Measurements from ENCODE around the gene WDR5.
A peak's percentile ranks its signal among the peaks of the same experiment; 100 is the strongest.
"Not testable (repeated sequence)": the region's sequence is repeated elsewhere in the genome, so short reads cannot be mapped to it uniquely, and the experiment has no call there.

Gene WDR5

DNA sequence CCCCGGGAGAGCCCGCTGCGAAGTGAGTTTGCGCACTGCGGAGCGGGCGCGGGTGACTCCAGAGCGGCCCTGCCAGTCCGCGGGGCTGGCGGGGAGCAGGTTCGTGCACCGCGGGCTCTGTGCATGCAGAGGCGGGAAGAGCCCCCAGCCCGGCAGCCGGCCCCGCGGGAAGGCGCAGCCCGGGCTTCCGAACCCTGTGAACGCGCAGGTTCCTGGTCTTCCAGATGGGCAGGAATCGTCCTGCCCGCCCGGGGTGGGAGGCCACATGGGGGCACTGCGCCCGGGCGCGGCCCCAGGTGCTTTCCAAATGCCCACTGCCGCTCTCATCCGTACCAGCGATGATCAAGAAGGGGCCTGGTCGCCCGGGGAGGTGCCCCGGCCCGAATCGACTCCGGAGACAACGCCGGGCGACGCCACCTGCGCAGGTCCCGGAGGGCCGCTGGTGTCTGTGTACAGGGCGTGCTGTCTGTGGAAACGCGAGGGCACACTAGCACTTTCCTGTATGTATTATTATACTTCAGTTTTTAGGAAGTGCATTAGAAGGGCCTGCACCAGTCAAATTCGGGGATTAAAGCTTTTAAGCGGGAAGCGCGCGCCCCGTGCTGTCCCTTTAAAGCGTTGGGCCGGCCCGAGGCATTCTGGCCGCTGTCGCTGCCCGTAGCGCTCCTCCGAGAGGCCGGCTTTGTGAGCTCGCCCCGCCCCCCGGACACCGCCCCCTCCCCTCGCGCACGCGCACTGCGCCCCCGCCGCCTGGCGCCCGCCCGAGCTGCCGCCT is at the start of gene WDR5:
WDR5 (plus strand) TSS at position 740 of the 775 bp plus-strand sequence. CDS start 3,796 bp downstream, outside the sequence.
- peak; percentile 100 for DNase-seq (ENCODE audit: low spot score)

DNA sequence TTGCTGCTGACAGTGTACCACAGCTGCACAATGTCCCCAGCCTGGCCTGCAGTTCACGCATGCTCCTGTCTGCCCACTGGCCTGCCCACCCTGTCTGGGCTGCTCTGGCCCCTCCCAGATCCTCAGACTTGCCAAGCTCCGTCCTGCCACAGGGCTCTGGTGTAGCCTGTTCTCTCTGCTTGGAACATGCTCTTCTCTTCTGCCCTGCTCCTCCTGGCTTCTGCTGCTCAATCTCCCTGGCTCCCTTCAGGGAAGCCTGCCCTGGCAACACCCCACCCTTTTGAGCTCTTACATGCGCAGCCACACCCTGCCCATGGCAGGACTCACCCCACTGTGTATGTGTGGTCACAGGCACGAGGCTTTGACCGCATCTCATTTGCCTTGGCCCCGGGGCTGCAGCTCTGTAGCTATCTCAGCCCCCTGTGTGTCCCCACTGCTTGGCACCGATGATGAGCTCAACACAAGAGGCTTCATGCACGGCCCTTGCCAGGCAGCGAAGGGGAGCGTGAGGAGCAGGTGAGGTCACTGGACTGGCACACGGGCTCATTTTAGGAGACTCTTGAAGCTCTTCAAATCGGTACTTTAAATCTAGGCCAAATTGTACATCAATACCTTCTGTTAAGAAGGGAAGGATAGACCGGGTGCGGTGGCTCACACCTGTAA is 47.7 kb upstream of the WDR5 start:
- no peak for DNase-seq (ENCODE audit: low spot score)

DNA sequence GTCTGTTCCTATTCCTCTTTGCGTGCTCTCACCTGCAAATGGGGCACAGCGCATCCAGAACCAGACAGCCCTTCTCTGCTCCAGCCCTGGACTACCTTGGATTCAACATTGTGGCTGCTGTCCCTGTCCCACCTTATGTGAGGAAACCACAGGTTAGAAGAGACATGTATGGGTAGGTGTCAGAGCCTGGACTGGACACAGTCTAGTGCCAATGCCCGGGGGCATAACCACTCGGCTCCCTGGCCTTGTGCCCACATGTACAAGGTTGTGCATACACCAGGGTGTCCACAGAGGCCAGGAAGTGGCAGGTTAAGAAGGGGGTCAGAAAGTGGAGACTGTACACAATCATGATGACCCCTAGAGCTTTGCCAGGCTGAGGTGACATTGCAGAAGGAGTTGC is 45.9 kb upstream of the WDR5 start:
- DNase-seq (ENCODE audit: low spot score) = no peak

DNA sequence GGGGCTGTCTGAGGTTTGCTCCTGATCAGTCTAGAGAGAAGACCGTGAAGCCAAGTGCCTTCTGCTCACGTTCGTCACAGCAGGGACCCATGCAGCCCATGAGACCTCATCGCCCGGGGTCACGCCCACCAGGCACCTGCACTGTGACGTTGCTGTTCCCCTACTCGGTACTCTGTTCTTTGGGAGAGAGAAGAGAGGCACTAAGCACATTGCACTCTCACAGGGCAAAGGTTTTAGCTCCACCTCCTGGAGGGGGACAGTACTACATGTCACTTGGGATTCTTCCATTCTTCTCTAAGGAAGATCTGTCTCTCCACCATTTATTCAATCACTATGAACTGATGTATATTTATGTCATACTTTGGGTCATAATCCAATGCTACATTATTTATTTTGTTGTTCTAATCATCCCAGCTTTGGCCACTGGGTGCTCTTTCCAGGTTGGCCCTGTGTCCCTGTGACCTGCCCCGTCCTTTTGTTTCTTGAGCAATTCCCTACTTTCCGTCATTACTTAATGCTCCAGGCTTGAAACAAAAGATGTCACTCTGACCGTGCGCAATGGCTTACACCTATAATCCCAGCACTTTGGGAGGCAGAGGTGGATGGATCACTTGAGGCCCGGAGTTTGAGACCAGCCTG is 36.6 kb upstream of the WDR5 start:
- DNase-seq (ENCODE audit: low spot score) = peak; percentile 48

DNA sequence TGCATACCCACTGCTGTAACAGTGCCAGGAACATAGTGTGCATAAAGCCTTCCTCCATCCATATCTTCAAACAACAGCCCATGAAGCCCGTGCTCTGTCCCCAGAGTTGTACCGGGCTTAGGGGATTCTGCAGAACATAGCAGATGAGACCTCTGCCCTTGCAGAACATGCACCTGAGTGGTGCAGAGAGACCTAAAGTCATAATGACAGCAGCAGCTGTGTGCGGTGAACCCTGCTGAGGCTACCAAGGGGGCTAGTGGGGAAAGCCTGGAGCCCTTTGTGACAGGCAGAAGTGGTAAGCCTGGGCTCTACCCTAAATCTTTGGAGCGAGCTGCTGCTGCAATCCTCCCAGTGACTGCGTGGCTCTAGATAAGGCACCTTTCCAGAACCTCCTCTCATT is 35.8 kb upstream of the WDR5 start:
- DNase-seq (ENCODE audit: low spot score) = no peak

DNA sequence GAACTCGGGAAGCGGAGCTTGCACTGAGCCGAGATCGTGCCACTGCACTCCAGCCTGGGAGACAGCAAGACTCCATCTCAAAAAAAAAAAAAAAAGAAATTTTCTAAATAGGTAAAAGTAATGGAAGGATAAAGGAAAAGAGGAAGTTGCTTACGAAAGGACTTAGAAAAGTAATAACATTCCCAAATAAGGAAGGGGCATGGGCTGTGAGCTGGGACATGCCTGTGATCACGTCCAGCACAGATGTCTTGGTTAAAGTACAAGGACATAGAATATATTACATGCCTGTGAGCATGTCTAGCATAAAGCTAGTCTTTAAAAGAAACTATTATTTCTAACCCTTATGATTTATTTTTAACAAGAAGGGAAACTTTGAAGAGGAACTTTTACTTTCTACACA is 34.7 kb upstream of the WDR5 start:
- not testable (repeated sequence) for DNase-seq (ENCODE audit: low spot score)

DNA sequence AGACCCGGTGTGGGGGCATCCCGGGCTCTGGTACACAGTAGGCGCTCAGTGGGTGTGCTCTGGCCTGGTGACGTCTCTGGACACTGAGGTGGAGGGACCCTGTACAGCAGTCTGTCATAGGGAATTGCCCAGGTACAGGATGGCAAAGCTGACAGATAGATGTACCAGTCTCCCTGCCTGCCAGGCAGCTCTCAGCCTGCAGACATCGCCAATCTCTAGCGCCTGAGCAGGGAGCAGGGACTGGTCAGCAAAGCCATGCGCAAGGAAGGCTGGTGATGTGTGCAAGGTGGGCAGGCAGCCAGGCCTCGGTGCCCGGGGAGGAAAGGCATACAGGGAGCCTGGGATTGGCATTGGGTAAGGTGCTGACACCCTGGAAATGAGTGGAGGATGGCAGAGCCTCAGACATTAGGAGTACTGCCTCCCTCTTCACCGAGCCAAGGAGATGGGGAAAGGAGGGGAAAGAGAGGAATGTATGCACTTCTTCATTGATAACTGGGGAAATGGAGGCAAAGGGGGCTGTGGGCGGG is 34.2 kb upstream of the WDR5 start:
- DNase-seq (ENCODE audit: low spot score) = no peak

DNA sequence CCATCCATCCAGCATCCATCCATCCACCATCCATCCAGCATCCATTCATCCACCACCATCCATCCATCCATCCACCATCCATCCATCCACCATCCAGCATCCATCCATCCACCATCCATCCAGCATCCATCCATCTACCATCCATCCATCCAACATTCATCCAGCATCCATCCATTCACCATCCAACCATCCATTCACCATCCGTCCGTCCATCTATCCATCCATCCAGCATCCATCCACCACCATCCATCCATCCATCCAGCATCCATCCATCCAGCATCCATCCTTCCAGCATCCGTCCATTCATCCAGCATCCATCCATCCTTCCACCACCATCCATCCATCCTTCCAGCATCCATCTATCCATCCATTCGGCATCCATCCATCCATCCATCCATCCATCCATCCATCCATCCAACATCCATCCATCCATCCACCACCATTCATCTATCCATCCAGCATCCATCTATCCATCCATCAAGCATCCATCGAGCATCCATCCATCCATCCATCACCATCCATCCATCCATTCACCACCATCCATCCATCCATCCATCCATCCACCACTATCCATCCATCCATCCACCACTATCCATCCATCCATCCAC is 32.4 kb upstream of the WDR5 start:
- no peak for DNase-seq (ENCODE audit: low spot score)

DNA sequence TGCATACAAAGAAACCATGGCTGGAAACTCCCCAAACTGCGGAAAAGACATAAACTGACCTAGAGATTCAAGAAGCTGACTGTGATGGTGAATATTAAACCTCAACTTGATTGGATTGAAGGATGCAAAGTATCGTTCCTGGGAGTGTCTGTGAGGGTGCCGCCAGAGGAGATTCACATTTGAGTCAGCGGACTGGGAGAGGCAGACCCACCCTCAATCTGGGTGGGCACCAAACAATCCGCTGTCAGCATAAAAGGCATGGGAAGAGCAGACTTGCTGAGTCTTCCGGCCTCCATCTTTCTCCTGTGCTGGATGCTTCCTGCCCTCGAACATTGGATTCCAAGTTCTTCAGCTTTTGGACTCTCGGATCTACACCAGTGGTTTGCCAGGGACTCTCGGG is 24.8 kb upstream of the WDR5 start:
- DNase-seq (ENCODE audit: low spot score) = no peak

DNA sequence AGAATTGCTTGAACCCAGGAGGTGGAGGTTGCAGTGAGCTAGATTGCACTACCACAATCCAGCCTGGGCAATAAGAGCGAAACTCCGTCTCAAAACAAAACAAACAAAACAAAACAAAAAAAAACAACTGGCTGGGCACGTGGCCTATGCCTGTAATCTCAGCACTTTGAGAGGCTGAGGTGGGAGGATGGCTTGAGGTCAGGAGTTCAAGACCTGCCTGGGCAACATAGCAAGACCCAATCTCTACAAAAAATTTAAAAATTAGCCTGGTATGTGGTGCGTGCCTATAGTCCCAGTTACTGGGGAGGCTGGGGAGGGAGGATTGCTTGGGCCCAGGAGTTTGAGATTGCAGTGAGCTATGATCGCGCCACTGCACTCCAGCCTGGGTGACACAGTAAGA is 23.3 kb upstream of the WDR5 start:
- DNase-seq (ENCODE audit: low spot score) = no peak

DNA sequence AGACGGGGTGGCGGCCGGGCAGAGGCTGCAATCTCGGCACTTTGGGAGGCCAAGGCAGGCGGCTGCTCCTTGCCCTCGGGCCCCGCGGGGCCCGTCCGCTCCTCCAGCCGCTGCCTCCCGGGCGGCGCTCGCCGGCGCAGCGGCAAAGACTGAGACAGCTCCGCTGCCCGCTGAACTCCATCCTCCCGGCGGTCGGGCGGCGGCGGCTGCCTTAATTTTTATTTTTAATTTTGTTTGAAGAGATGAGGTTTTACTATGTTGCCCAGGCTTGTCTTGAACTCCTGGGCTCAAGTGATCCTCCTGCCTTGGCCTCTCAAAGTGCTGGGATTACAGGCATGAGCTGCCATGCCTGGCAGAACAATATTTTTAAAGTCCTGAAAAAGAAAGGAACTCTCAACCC is 16.9 kb upstream of the WDR5 start:
- DNase-seq (ENCODE audit: low spot score) = not testable (repeated sequence)

DNA sequence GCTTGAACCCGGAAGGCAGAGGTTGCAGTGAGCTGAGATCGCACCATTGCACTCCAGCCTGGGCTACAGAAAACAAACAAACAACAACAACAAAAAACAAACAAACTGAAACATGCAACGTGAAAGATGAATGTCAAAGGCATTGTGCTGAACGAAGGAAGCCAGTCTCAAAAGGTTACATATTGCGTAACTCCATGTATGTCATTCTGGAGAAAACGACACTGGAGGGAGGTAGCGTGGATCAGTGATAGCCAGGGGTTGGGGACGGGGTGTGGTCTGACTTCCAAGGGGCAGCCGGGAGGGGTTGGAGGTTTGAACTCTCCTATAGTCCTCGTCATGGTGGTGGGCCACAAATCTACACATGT is 12.1 kb upstream of the WDR5 start:
- no peak for DNase-seq (ENCODE audit: low spot score)

DNA sequence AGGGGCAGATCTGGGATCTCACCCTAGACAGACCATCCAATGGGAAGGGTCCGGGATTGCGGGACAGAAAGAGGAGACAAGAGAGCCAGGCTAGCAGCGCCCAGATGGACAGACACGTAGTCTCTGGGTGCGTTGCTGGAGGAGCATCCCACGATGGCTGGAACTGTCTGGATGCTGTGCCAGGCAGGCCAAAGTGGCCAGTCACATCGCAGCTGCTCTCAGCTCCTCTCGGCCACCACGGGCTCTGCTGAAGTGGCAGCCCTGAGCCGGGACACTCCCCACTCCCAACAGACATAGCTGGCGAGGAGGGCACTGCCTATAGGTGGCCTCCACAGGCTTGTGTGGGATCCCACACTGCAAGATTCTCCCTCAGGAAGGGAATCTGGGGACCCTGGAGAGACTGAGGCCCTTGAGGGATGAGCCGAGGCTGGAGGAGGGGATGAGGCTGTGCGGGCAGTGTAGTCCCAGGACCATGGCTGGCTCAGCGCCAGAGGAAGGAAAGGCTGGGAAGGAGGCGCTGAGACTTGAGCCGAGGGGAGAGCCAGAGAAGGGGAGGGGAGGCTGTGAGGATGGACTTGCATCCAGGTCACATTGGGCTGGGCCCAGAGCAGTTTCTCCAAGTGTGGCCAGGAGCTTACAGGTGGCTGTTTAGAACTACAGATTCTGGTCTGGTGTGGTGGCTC is 10.3 kb upstream of the WDR5 start:
- DNase-seq (ENCODE audit: low spot score) = no peak

DNA sequence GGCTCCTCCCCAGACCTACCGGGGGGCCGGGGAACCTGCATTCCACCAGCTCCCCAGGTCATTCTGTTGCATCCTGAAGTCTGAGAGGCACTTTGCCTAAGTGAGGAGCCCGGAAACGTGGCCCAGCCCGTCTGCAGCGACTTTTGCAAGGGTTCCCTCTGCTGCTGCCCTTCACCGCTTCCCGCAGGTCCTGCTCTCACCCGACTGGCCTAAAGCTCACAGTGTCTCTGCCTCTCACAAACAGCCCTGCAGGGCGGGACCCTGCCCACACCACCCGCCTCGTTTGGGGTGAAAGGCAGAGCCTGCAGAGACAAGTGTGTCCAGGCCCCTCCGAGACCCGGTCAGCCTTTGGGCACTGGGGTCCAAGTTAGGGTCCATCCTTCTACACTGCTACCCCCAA is 9.5 kb upstream of the WDR5 start:
- no peak for DNase-seq (ENCODE audit: low spot score)

DNA sequence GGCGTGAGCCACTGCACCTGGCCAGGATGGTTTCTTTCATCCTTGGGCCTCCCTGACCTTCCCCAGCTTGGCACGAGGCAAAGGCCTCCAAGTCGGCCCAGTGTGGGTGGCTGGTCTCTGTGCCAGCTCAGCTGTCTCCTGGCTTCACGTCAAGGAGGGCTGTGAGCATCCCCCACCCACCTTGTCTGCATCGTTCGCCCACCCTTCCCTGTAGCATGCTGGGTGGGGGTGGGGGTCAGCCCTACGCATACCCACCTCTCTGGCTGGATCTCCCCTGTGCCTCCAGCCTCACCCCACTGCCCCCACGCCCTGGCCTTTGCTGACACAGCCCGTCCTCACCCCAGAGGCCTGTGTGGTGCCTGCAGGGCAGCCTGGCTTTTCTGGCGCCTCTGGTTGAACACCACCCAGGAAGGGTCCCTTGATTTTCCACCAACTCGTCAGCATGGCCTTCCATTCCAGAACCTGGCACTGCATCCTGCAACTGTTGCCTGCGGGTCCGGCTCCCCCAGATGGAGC is 8.8 kb upstream of the WDR5 start:
- DNase-seq (ENCODE audit: low spot score) = no peak

DNA sequence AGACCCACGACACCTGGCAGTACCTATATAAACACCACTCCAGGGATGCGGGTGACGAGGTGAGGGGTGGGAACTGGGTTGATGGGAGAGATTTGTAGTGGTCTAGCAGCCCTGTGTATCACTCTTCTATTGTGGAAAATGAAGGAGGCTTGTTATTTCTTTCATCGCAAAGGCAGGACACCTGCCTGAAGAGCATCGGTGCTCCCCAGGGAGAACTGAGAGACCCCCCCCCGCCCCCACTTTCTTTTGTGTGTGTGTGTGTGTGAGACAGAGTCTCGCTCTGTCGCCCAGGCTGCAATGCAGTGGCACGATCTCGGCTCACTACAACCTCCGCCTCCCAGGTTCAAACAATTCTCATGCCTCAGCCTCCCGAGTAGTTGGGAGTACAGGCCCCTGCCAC is 8.3 kb upstream of the WDR5 start:
- DNase-seq (ENCODE audit: low spot score) = no peak

DNA sequence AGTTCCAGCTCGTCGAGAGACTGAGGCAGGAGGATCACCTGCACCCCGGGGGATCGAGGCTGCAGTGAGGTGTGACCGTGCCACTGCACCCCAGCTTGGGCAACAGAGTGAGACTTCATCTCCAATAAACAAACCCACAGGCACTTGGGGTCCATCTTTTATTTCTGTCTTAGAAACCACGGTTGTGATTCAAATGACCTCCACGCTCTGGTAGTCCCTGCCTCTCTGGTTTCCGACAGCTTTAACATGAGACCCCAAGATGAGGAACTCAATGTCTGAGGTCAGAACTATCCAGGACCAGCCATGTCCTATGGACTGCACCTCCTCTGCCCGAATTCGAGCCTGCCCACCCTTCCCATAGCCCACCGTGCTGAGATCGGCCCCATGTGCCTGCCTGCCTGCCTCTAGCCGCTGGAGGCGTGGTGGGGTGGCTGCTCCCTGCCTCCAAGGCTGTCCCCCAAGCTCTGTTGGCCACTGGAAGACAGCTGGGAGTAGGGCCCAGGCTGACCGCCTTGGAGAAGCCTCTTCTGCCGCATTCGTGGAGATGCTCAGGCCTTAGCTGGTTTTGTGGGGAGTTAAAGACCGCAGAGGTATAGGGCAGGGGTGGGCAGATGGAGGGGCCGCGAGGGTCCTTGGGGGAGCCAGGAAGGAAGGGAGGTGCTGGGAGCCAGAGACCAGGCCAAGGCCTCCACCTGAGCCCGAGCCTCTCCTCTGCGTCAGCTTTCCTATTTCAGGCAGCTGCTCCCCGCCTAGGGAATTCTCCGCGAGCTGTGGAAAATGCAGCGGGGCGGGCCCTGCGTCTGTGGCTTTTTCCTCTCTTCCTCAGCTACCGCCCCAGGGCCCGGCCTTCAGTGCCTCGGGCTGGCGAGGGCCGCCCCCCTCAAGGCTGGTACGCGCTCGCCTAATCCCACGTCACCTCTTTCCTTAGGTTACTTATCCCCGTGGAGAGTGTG is 6.9 kb upstream of the WDR5 start:
- no peak for DNase-seq (ENCODE audit: low spot score)

DNA sequence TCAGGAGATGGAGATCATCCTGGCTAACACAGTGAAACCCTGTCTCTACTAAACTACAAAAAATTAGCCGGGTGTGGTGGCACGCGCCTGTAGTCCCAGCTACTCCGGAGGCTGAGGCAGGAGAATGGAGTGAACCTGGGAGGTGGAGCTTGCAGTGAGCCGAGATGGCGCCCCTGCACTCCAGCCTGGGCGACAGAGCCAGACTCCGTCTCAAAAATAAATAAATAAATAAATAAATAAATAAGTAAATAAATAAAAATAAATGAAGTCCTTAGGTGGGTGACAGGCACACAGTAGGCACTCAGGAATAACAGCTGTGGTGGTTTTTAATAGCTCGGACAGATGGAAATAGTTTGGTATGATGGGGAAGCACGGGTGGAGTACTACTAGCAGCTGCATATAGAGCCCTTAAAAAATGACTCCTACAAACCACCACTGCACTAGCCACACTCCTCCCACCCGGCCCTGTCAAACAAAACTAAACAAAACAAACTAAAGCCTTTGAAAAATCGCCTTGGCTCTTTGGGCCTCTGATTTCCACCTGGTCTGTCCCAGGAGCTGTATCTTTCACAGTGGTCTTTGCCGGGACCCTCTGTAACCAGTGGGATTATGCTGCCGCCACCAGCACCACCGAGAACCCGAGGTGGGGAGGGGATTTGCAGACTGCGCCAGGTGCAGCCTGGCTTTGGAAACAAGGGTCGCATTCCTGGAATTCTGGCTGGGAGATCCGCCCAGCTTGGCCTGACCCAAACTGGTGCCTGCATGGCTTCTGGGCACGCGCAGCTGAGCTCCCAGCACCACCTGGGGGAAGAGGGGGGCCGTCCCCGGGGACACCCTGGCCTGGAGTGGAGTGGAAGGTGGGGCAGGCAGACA is 5.1 kb upstream of the WDR5 start:
- DNase-seq (ENCODE audit: low spot score) = peak; percentile 18

DNA sequence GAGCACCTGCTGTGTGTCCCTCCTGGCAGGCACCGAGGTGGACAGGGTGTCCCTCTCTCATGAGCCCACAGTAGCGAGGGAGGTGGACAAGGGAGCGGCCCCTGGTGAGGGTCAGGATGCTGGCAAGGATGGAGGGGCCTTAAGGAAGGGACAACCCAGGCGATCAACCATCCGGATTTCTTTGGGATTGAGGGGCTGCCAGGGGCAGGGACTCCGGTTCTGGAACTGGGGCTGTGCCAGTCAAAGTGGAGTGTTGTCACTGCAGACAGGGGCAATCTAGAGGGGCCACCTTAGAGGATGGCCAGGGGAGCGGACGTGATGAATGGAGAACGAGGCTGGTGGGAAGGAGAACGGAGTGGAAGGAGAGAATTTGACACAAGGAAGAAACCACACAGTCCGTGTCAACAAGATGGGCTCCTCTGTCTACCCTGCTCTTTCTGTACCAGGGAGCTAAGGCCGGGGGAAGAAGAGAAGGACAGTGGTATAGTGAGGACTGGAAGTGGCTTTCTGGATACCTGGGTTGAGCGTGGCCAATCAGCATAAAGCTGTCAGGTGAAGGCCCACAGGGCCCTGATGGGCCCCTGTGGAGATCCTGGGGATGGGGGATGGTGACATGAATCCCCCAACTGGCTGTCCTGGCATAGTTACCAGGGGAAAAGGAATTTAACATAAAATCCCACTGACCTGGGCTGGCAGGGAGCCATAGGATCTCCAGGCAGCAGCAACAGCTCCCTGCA is 4.2 kb upstream of the WDR5 start:
- DNase-seq (ENCODE audit: low spot score) = no peak
